Measurements from ENCODE around the gene RNPS1.

The RNPS1 gene

DNA sequence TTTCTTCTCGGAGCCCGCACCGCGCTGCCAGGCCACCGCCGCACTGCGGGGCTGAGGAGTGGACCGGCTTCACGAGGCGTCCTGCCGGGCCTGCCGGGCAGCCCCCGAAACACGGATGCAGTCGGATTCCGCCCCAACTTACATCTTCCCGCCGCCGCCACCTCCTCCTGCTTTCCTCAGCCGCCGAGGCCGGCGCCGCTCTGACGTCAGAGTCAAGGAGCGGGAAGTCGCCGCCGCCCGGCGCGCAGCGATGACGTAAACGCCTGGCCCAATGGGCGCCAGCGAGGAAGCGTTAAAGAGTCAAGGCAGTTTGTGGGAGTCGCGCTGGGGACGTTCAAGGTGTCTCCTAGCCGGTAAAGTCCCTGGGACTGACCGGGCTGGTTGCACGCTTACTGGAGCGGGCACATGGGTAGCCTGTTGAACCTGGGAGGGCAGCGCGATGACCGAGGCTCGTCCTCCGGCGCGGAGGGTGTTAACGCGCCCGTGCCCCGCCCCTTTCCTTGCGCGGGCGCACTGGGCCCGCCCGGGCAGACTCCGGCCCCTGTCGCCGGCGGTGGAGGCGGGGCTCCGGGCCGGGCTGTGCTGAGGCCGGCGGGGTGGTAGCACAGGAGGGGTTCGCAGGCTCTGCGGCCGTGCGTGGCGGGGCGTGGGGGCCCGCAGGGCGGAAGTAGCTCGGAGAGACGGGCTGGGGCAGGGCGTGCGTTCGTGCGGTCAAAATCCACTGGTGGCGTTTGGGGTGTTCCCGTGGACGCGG, at the start of gene RNPS1:
Gene RNPS1 (minus strand): TSS at position 214 of the 754 bp plus-strand sequence. CDS start 3,483 bp downstream, outside the sequence.
- DNase-seq (ENCODE audit: low read depth): peak; percentile 87

GRCh38 chr16:2317231-2318020, 49.5 kb upstream of the RNPS1 start:
- DNase-seq (ENCODE audit: low read depth): no peak

GRCh38 chr16:2308089-2308962, 40.4 kb upstream of the RNPS1 start:
- no peak for DNase-seq (ENCODE audit: low read depth)

GRCh38 chr16:2299915-2300192, 31.9 kb upstream of the RNPS1 start:
- DNase-seq (ENCODE audit: low read depth): no peak

GRCh38 chr16:2299121-2299914, 31.4 kb upstream of the RNPS1 start:
- DNase-seq (ENCODE audit: low read depth): no peak

- no peak for DNase-seq (ENCODE audit: low read depth)
Observed at GRCh38 chr16:2298621-2299020, 30.7 kb upstream of the RNPS1 start.

- DNase-seq (ENCODE audit: low read depth): no peak
Observed at GRCh38 chr16:2297506-2297860, 29.6 kb upstream of the RNPS1 start.

- peak; percentile 68 for DNase-seq (ENCODE audit: low read depth)
Observed at GRCh38 chr16:2296661-2297505, 29.0 kb upstream of the RNPS1 start.

GRCh38 chr16:2295056-2295798, 27.3 kb upstream of the RNPS1 start:
- no peak for DNase-seq (ENCODE audit: low read depth)

DNA sequence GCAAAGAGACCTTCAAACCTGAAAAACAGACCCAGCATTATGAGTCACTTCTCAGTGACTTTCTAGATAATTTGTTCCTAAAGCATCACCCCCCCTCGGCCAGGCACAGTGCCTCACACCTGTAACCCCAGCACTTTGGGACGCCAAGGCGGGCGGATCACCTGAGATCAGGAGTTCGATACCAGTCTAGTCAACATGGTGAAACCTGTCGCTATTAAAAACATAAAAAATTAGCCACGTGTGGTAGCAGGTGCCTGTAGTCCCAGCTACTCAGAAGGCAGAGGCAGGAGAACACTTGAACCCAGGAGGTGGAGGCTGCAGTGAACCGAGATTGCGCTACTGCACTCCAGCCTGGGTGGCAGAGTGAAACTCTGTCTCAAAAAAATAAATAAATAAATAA, 24.3 kb upstream of the RNPS1 start:
- no peak for DNase-seq (ENCODE audit: low read depth)

GRCh38 chr16:2289282-2289681, 21.4 kb upstream of the RNPS1 start:
- DNase-seq (ENCODE audit: low read depth): no peak

DNA sequence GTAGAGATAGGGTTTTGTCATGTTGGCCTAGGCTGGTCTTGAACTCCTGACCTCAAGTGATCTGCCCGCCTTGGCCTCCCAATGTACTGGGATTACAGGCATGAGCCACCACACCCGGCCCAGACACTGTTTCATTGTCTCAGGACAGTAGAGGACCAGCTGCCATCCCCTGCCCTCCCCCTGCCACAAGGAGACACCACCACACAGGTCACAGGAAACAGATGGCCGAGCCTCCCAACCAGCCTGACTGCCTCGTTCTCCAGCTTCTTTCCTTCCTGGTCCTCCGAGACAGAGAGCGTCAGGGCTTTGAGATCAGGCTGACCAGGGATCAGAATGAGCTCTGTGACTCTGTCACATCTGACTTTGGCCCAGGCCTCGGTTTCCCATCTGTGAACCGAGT, 20.8 kb upstream of the RNPS1 start:
- no peak for DNase-seq (ENCODE audit: low read depth)

DNA sequence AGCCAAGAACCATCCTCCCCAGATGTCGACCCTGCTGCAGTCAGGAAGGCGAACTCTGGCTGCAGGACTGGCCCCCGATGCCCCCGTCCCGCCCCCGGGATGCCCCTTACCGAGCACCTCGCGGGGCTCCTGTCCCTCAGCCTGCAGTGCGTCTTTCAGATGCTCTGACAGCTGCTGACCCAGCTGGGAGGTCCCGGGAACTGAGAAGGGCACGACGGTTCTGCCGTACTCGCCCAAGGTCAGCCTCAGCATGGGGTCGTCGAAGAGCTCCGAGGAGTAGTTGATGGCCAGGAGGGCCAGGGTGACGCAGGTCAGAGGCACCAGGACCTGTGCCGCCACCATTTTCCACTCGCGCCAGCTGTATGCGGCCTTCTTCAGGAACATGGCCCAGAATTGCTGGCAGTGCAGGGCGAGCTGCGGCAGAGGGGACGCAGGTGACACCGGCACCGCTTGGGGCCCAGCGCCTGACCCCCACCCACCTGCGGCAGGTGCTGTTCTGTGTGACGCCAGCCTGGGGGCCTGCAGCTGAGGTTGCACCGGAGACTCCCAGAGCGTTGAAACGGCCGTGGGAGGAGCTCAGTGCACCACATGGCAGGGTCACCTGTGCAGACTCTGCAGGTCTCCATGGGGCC, 20.1 kb upstream of the RNPS1 start:
- no peak for DNase-seq (ENCODE audit: low read depth)

DNA sequence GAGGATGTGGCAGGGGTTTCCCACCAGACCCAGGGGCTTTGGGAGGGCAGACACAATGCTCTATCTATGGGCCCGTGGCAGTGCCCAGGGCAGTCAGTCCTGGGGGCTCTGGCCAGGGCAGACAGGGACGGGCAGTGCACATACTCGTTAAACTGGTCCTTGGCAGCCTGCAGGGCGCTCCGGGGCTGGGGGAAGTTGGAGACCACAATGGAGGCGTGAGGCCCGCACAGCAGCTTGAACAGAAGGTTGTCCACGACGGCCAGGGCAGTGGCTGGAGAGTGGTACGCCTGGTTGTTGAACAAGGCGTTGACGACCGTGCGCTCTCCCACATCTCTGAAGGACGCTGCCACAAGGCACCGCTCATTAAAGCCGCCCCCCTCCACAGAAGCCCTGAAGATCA, 18.6 kb upstream of the RNPS1 start:
- DNase-seq (ENCODE audit: low read depth): no peak

GRCh38 chr16:2285731-2286191, 17.8 kb upstream of the RNPS1 start:
- DNase-seq (ENCODE audit: low read depth): no peak

DNA sequence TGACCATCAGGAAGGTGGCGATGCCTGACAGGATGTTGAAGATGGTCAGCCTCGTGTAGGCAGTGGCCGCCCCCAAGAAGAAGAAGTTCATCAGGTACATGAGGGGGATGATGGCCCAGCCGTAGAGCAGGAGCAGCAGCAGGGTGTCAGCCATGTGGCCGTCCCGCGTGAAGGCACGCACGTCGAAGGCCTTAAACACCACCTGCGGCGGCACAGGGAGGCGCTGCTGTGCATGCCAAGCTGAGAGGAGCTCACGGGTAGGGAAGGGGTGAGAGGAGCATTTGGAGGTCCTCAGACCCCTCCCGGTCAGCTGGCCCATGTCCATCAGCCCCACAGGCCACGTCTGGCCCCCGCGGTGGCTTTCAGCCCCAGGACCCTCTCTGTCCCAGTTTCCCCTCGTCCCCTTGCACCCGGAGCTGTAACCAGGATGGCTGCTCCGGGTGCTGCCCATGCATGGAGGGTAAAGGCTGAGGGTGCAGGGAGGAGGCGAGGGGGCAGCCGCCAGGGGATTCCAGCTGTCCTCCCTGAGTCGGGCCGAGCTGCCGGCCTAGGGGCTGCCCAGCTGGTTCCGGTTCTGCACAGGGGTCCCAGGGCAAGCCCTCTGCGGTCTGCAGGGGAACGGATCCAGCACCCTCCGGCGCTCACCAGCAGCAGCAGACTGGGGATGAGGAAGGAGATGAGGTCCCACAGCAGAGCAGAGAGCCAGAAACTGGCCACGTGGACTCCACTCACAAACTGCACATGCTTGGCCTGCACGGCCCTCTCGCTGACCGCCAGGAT, 17.1 kb upstream of the RNPS1 start:
- DNase-seq (ENCODE audit: low read depth): no peak

DNA sequence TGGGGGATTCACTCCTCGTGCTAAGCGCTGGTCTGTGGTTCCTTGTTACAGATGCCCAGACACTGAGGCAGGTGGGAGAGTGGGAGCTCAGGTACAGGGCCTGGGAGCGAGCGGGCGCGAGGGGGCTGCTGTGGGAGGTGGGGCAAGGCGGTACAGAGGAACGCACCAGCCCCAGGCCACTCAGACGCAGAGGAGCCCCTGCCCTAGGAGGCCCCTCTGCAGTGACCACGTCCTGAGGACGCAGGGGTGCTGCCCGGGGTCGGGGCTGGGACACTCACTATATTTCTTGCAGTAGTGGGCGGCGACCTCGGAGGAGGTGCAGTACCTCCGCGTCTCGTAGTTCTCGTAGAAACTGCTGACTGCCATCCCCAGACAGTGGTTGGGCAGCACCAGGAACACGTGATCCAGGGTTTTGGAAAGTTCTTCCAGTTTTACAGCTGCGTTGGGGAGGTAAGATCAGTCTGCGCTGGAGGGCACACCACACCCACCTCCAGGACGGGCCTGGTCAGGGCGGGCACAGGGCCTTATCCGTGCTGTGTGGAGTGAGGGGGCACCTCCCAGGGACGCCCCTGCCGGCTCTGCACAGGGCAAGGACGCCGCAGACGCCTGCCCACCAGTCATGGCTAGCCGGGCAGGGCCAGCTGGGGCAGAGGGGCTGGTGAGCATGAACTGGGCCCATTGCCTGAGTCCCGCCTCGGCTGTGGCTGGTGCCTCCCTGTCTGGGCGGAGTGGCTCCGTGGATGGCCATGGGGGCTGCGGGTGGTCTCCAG, 16.3 kb upstream of the RNPS1 start:
- no peak for DNase-seq (ENCODE audit: low read depth)

Measured in CMK (cell line).